GM12891 (cell line): ENCODE data around the gene ACP7.

Experiments used
- PAX5 ChIP-seq: IDR thresholded peaks from 2 replicates; pipeline ENCODE4 v1.6.1; 2011; ENCODE audit warnings: low read length, moderate library complexity, mild to moderate bottlenecking; ENCODE audit not compliant: insufficient read depth, severe bottlenecking
- POLR2A ChIP-seq: IDR thresholded peaks from 2 replicates; pipeline ENCODE4 v1.6.1; 2011; ENCODE audit warnings: low read depth, low read length, control low read depth
- POLR2AphosphoS5 ChIP-seq: IDR thresholded peaks from 2 replicates; pipeline ENCODE4 v1.6.1; 2011; ENCODE audit warnings: low read depth, low read length, control low read depth
- SPI1 ChIP-seq: IDR thresholded peaks from 2 replicates; pipeline ENCODE4 v1.6.1; 2011; ENCODE audit warnings: low read depth, low read length, control low read depth
- TAF1 ChIP-seq: IDR thresholded peaks from 2 replicates; pipeline ENCODE4 v1.6.1; 2011; ENCODE audit warnings: low read depth, low read length, control low read depth

DNA sequence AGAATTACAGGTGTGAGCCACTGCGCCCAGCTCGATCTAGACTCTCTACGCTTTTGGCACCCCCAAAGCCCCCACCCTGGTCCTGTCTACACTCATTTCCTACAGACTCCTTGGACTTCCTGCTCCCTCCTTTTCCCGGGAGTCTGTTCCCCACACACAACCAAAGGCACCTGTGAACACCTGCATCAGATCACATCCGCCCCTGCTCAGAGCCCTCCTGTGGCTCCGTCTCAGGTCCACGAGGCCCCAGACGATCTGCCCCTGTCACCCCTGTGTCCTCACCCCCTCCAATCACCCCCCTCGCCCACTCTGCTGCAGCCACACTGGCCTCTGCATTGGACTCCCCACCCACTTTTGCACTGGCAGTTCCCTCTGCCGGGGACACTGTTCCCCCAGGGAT lies 29.0 kb downstream of the ACP7 start:
- no peak for TF ChIP-seq TAF1
- TF ChIP-seq POLR2A = no peak
- TF ChIP-seq POLR2AphosphoS5 = no peak
- TF ChIP-seq SPI1 = no peak
- TF ChIP-seq PAX5 = no peak
